ENCODE measurements around the gene CTSA. TPM values are rescaled to one million over a fixed set of nuclear protein-coding genes. Genes with fewer than 3 reads are reported as not detected.

The CTSA gene
- total and polyA plus RNA-seq, 9 of the 15 experiments (the other 6 are each of a cell fraction or from before 2014, with no cell fraction given): 8.8 to 61.7 (median 28.3) TPM

Other genes starting within 250 kb of the CTSA start
Only the 7 nearest of the 21 such genes appear.
- 36.7 and 49.8 TPM in 2 replicates for gene ACOT8, start 33.9 kb upstream of the CTSA start, total RNA-seq (2014; rRNA removed)
- 11.9 and 13.0 TPM in 2 replicates for gene ACOT8, start 33.9 kb upstream of the CTSA start, total RNA-seq (2014; rRNA removed; fragmentation: Illumina TruSeq; extraction: Trizol)
- gene ACOT8, start 33.9 kb upstream of the CTSA start, total RNA-seq (2015; rRNA removed; fragmentation: Illumina TruSeq; extraction: Trizol): 18.3 and 20.3 TPM in 2 replicates
- gene ACOT8, start 33.9 kb upstream of the CTSA start, total RNA-seq (2021): 24.5 and 28.5 TPM in 2 replicates
- 34.9 and 48.0 TPM in 2 replicates for gene ACOT8, start 33.9 kb upstream of the CTSA start, polyA plus RNA-seq (2011; rRNA removed)
- 20.7 and 25.8 TPM in 2 replicates for gene ACOT8, start 33.9 kb upstream of the CTSA start, polyA plus RNA-seq (2014; fragmentation: Illumina TruSeq; extraction: Trizol)
- 10 to 100 TPM in 1 of 2 experiments, 1 to 10 TPM in 1; 8.2 to 14.9 TPM for gene ACOT8, start 33.9 kb upstream of the CTSA start, polyA plus RNA-seq (2014; fragmentation: Nextera tagmentation; extraction: Ambion mirVana)
- gene ACOT8, start 33.9 kb upstream of the CTSA start, polyA plus RNA-seq (2014; rRNA removed): 46.7 and 49.5 TPM in 2 replicates
- gene ZSWIM3, start 33.7 kb upstream of the CTSA start, total RNA-seq (2014; rRNA removed): 2.4 and 2.7 TPM in 2 replicates
- 2.6 and 2.8 TPM in 2 replicates for gene ZSWIM3, start 33.7 kb upstream of the CTSA start, total RNA-seq (2014; rRNA removed; fragmentation: Illumina TruSeq; extraction: Trizol)
- gene ZSWIM3, start 33.7 kb upstream of the CTSA start, total RNA-seq (2015; rRNA removed; fragmentation: Illumina TruSeq; extraction: Trizol): 3.6 and 4.0 TPM in 2 replicates
- gene ZSWIM3, start 33.7 kb upstream of the CTSA start, total RNA-seq (2021): 2.5 and 2.9 TPM in 2 replicates
- gene ZSWIM3, start 33.7 kb upstream of the CTSA start, polyA plus RNA-seq (2011; rRNA removed): 4.3 and 5.4 TPM in 2 replicates
- 2.6 and 3.0 TPM in 2 replicates for gene ZSWIM3, start 33.7 kb upstream of the CTSA start, polyA plus RNA-seq (2014; fragmentation: Illumina TruSeq; extraction: Trizol)
- gene ZSWIM3, start 33.7 kb upstream of the CTSA start, polyA plus RNA-seq (2014; fragmentation: Nextera tagmentation; extraction: Ambion mirVana): 1 to 10 TPM; 1.7 to 1.8 TPM
- gene ZSWIM3, start 33.7 kb upstream of the CTSA start, polyA plus RNA-seq (2014; rRNA removed): 1.8 and 3.7 TPM in 2 replicates
- gene ZSWIM1, start 10.1 kb upstream of the CTSA start, total RNA-seq (2014; rRNA removed): 11.6 and 14.1 TPM in 2 replicates
- 9.0 and 9.5 TPM in 2 replicates for gene ZSWIM1, start 10.1 kb upstream of the CTSA start, total RNA-seq (2014; rRNA removed; fragmentation: Illumina TruSeq; extraction: Trizol)
- gene ZSWIM1, start 10.1 kb upstream of the CTSA start, total RNA-seq (2015; rRNA removed; fragmentation: Illumina TruSeq; extraction: Trizol): 11.2 and 11.7 TPM in 2 replicates
- gene ZSWIM1, start 10.1 kb upstream of the CTSA start, total RNA-seq (2021): 13.8 and 15.6 TPM in 2 replicates
- 7.4 and 12.1 TPM in 2 replicates for gene ZSWIM1, start 10.1 kb upstream of the CTSA start, polyA plus RNA-seq (2011; rRNA removed)
- 13.7 and 14.7 TPM in 2 replicates for gene ZSWIM1, start 10.1 kb upstream of the CTSA start, polyA plus RNA-seq (2014; fragmentation: Illumina TruSeq; extraction: Trizol)
- 1 to 10 TPM; 2.5 to 3.1 TPM for gene ZSWIM1, start 10.1 kb upstream of the CTSA start, polyA plus RNA-seq (2014; fragmentation: Nextera tagmentation; extraction: Ambion mirVana)
- 7.0 and 7.3 TPM in 2 replicates for gene ZSWIM1, start 10.1 kb upstream of the CTSA start, polyA plus RNA-seq (2014; rRNA removed)
- 0.68 and 1.4 TPM in 2 replicates for gene SPATA25, start 3.7 kb upstream of the CTSA start, total RNA-seq (2014; rRNA removed)
- not detected in 2 replicates for gene SPATA25, start 3.7 kb upstream of the CTSA start, total RNA-seq (2014; rRNA removed; fragmentation: Illumina TruSeq; extraction: Trizol)
- 0.22 and 0.45 TPM in 2 replicates for gene SPATA25, start 3.7 kb upstream of the CTSA start, total RNA-seq (2015; rRNA removed; fragmentation: Illumina TruSeq; extraction: Trizol)
- gene SPATA25, start 3.7 kb upstream of the CTSA start, total RNA-seq (2021): 0.49 and 0.95 TPM in 2 replicates
- gene SPATA25, start 3.7 kb upstream of the CTSA start, polyA plus RNA-seq (2011; rRNA removed): 0.21 and 0.53 TPM in 2 replicates
- gene SPATA25, start 3.7 kb upstream of the CTSA start, polyA plus RNA-seq (2014; fragmentation: Illumina TruSeq; extraction: Trizol): 0.39 and 0.42 TPM in 2 replicates
- not detected for gene SPATA25, start 3.7 kb upstream of the CTSA start, polyA plus RNA-seq (2014; fragmentation: Nextera tagmentation; extraction: Ambion mirVana)
- gene SPATA25, start 3.7 kb upstream of the CTSA start, polyA plus RNA-seq (2014; rRNA removed): 0.63 and 0.73 TPM in 2 replicates
- gene NEURL2, start 127 bp upstream of the CTSA start, total RNA-seq (2014; rRNA removed): 1.5 and 1.7 TPM in 2 replicates
- not detected in 2 replicates for gene NEURL2, start 127 bp upstream of the CTSA start, total RNA-seq (2014; rRNA removed; fragmentation: Illumina TruSeq; extraction: Trizol)
- 0.54 and 0.72 TPM in 2 replicates for gene NEURL2, start 127 bp upstream of the CTSA start, total RNA-seq (2015; rRNA removed; fragmentation: Illumina TruSeq; extraction: Trizol)
- 1.2 and 1.9 TPM in 2 replicates for gene NEURL2, start 127 bp upstream of the CTSA start, total RNA-seq (2021)
- gene NEURL2, start 127 bp upstream of the CTSA start, polyA plus RNA-seq (2011; rRNA removed): 0.22 and 0.83 TPM in 2 replicates
- 0.46 and 0.61 TPM in 2 replicates for gene NEURL2, start 127 bp upstream of the CTSA start, polyA plus RNA-seq (2014; fragmentation: Illumina TruSeq; extraction: Trizol)
- gene NEURL2, start 127 bp upstream of the CTSA start, polyA plus RNA-seq (2014; fragmentation: Nextera tagmentation; extraction: Ambion mirVana): under 1 TPM; 0.30 to 0.32 TPM
- gene NEURL2, start 127 bp upstream of the CTSA start, polyA plus RNA-seq (2014; rRNA removed): 1.0 and 1.1 TPM in 2 replicates
- 18.6 and 28.2 TPM in 2 replicates for gene PLTP, start 20.8 kb downstream of the CTSA start, total RNA-seq (2014; rRNA removed)
- 5.5 and 9.1 TPM in 2 replicates for gene PLTP, start 20.8 kb downstream of the CTSA start, total RNA-seq (2014; rRNA removed; fragmentation: Illumina TruSeq; extraction: Trizol)
- 16.8 and 17.6 TPM in 2 replicates for gene PLTP, start 20.8 kb downstream of the CTSA start, total RNA-seq (2015; rRNA removed; fragmentation: Illumina TruSeq; extraction: Trizol)
- gene PLTP, start 20.8 kb downstream of the CTSA start, total RNA-seq (2021): 28.7 and 29.3 TPM in 2 replicates
- gene PLTP, start 20.8 kb downstream of the CTSA start, polyA plus RNA-seq (2011; rRNA removed): 12.2 and 24.1 TPM in 2 replicates
- 25.8 and 26.5 TPM in 2 replicates for gene PLTP, start 20.8 kb downstream of the CTSA start, polyA plus RNA-seq (2014; fragmentation: Illumina TruSeq; extraction: Trizol)
- gene PLTP, start 20.8 kb downstream of the CTSA start, polyA plus RNA-seq (2014; fragmentation: Nextera tagmentation; extraction: Ambion mirVana): 1 to 10 TPM; 2.8 to 6.6 TPM
- gene PLTP, start 20.8 kb downstream of the CTSA start, polyA plus RNA-seq (2014; rRNA removed): 24.5 and 25.6 TPM in 2 replicates
- gene PCIF1, start 43.3 kb downstream of the CTSA start, total RNA-seq (2014; rRNA removed): 9.8 and 12.3 TPM in 2 replicates
- 7.7 and 9.6 TPM in 2 replicates for gene PCIF1, start 43.3 kb downstream of the CTSA start, total RNA-seq (2014; rRNA removed; fragmentation: Illumina TruSeq; extraction: Trizol)
- gene PCIF1, start 43.3 kb downstream of the CTSA start, total RNA-seq (2015; rRNA removed; fragmentation: Illumina TruSeq; extraction: Trizol): 9.7 and 11.3 TPM in 2 replicates
- gene PCIF1, start 43.3 kb downstream of the CTSA start, total RNA-seq (2021): 29.4 and 30.0 TPM in 2 replicates
- 11.1 and 15.3 TPM in 2 replicates for gene PCIF1, start 43.3 kb downstream of the CTSA start, polyA plus RNA-seq (2011; rRNA removed)
- gene PCIF1, start 43.3 kb downstream of the CTSA start, polyA plus RNA-seq (2014; fragmentation: Illumina TruSeq; extraction: Trizol): 27.8 and 33.7 TPM in 2 replicates
- gene PCIF1, start 43.3 kb downstream of the CTSA start, polyA plus RNA-seq (2014; fragmentation: Nextera tagmentation; extraction: Ambion mirVana): 10 to 100 TPM in 1 of 2 experiments, 1 to 10 TPM in 1; 5.8 to 12.9 TPM
- gene PCIF1, start 43.3 kb downstream of the CTSA start, polyA plus RNA-seq (2014; rRNA removed): 18.9 and 20.0 TPM in 2 replicates

All from K562 (cell line).